Esophagus squamous epithelium (tissue), 5 donors: ENCODE results near the gene ARHGEF17. TPM values are rescaled to one million over a fixed set of nuclear protein-coding genes. Genes with fewer than 3 reads are reported as not detected.

Source experiments
- DNase-seq: peaks from one replicate; lab custom pipeline; 2025; lab: John Stamatoyannopoulos, UW
- H3K27ac ChIP-seq, 4 donors: fragments of 200-600 bp; sonication (generic); one replicate each; pipeline ENCODE4 v1.5.1; 2016 to 2019; ENCODE audit warnings: mild to moderate bottlenecking in 1 of 4
- H3K27me3 ChIP-seq, 4 donors: fragments of 200-600 bp; sonication (generic); 1 replicate in 3 of 4; 2 replicates in 1 of 4; pipeline versions ENCODE4 v1.5.1 to v1.6.0; 2017 to 2021; ENCODE audit warnings: antibody characterized with exemption in 1 of 4
- H3K36me3 ChIP-seq, 3 donors: fragments of 200-600 bp; sonication (generic); one replicate each; pipeline ENCODE4 v1.5.1; 2016 to 2019
- H3K4me1 ChIP-seq, 3 donors: fragments of 200-600 bp; sonication (generic); one replicate each; pipeline ENCODE4 v1.5.1; 2017 to 2019
- H3K4me3 ChIP-seq, 4 donors: fragments of 200-600 bp; sonication (generic); 1 replicate in 3 of 4; 2 replicates in 1 of 4; pipeline ENCODE4 v1.5.1; 2016 to 2019; ENCODE audit warnings: mild to moderate bottlenecking in 2 of 4, moderate library complexity in 1 of 4
- H3K9me3 ChIP-seq, 3 donors: fragments of 200-600 bp; sonication (generic); one replicate each; pipeline ENCODE4 v1.5.1; 2016 to 2019
- POLR2A ChIP-seq, 4 donors: fragments of 450-650 bp; IDR thresholded peaks; one replicate each; pipeline ENCODE4 v1.6.1; 2017; ENCODE audit warnings: antibody characterized with exemption in 4 of 4, mild to moderate bottlenecking in 4 of 4, moderate library complexity in 3 of 4
- WGBS, 2 donors: methylation state at CpG; one replicate each; pipeline ENCODE4 v1.1.5; 2018; 5-methylcytosine and 5-hydroxymethylcytosine counted together
- intact Hi-C: fragments of 100-400 bp; cut with DNase I; formaldehyde crosslinking; loops from one replicate; pipeline ENCODE4 v1.15.0; 2022
- total RNA-seq, 4 donors: library from RNA; depleted of rRNA; stranded (reverse); fragments of >200 nt; gene quantifications; one replicate each; pipeline ENCODE4 v1.1.0, GENCODE V29; 2016
- TF ChIP-seq, protein P1 (sequence below), 6 experiments: fragments of 450-650 bp in 4 of 6; fragments of 200-600 bp in 2 of 6; sonication (generic) in 2 of 6; IDR thresholded peaks; one replicate each; pipeline ENCODE4 v1.5.1; 2016 to 2019; ENCODE audit warnings: antibody characterized with exemption in 6 of 6, mild to moderate bottlenecking in 4 of 6, moderate library complexity in 4 of 6
- donor health status: DM: yes; HTN: yes; CAD: no.

ARHGEF17 gene
- total RNA-seq, 4 donors from 2014 or later: 3.2 to 23.1 (median 5.4) TPM

DNA sequence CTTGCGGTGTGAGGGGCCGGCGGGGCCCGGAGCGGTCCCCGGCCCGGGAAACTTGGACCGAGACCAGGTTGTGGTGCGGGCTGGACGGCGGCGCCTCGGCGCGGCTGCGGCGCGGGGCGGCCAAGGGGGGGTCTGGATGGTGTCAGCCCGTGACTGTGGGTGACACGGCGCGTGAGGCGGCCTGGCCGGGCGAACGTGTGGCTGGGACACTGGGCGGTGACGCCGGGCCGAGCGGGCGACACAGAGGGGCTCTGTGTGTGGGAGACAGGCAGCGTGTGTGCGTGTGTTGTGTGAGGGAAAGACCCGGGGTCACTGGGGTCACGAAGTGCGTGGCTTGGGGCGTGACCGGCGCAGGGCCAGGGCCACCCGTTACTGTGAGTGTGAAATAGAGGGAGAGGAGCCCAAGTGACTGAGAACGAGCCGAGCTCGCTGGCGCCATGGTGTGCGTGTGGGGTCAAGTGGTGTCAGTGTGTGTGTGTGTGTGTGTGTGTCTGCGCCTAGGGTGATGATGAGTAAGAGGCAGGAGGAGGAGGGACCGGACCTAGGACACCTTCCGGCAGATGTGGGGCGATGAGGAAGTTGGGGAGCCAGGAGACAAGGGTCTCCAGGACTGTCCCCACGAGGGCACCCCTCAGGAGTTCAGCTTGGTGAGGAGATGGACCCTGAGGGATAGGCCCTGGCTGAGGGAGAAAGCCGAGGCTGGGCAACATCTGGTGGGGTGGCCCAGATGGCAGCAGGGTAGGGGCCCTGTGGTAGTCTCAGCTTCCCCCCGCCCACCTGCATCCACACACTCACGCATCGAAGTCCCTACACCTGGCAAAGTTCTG, 68.9 kb downstream of the ARHGEF17 start:
- H3K4me1 ChIP-seq: peaks cover 8 to 55% (median 18%) of the 10 kb centered on the region in 3 donors
- intact Hi-C loops: no loop called here
- peak overlapping the region; percentile 63 to 95 (median 78) for H3K4me3 ChIP-seq
- 3 to 5% methylated on average over 28 to 41 of the region's 56 CpGs for WGBS, 2 donors
- peak in 1 of 4 donors; percentile 72 for TF ChIP-seq POLR2A (IDR thresholded peaks at IDR 0.05)
- TF ChIP-seq, protein P1, sequence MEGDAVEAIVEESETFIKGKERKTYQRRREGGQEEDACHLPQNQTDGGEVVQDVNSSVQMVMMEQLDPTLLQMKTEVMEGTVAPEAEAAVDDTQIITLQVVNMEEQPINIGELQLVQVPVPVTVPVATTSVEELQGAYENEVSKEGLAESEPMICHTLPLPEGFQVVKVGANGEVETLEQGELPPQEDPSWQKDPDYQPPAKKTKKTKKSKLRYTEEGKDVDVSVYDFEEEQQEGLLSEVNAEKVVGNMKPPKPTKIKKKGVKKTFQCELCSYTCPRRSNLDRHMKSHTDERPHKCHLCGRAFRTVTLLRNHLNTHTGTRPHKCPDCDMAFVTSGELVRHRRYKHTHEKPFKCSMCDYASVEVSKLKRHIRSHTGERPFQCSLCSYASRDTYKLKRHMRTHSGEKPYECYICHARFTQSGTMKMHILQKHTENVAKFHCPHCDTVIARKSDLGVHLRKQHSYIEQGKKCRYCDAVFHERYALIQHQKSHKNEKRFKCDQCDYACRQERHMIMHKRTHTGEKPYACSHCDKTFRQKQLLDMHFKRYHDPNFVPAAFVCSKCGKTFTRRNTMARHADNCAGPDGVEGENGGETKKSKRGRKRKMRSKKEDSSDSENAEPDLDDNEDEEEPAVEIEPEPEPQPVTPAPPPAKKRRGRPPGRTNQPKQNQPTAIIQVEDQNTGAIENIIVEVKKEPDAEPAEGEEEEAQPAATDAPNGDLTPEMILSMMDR (IDR thresholded peaks at IDR 0.05): no peak
- H3K27me3 ChIP-seq: no peaks in the 10 kb centered on the region
- H3K9me3 ChIP-seq: no peaks in the 10 kb centered on the region
- no peak for DNase-seq
- H3K27ac ChIP-seq: peak overlapping the region; percentile 87 to 94 (median 92)
- H3K36me3 ChIP-seq: no peaks in the 10 kb centered on the region

DNA sequence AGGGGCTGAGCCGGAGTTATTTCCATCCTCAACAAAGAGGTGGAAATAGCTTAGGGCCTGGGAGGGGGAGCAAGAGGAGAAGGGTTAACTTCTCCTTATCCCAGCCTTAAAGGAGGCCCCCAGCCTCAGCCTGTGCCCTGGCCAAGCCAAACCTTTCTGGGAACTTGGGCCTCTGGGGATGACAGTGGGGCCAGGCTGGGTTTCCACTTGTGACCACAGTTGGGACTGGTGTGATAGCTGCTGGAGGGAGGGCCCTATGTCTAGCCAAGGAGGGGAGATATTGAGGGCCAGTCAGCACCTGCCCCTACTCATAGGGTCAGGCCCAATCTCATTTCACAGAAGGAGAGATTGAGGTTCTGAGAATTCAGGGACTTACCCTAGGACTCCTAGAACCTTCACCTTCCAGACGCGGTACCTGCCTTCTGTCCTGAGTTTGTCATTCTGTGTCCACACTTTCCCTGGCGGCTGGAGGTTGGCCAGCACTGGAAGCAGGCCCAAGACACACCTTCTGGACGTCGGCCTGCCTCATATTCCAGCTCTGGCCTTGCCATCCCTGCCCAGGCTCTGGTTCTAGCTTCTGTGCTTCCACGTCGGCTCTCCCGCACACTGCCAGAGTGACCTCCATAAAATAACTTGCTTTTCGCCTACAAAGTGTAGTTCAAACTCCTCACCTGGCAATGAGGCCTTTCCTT, 71.3 kb downstream of the ARHGEF17 start:
- no peak for DNase-seq
- H3K4me1 ChIP-seq: peaks cover 21 to 78% (median 34%) of the 10 kb centered on the region in 3 donors
- peak overlapping the region in 1 of 4 donors; percentile 39 for H3K27ac ChIP-seq
- TF ChIP-seq POLR2A (IDR thresholded peaks at IDR 0.05): no peak
- TF ChIP-seq, protein P1 (IDR thresholded peaks at IDR 0.05): no peak
- no peaks in the 10 kb centered on the region for H3K9me3 ChIP-seq
- no peaks in the 10 kb centered on the region for H3K27me3 ChIP-seq
- WGBS, 2 donors: 71 to 83% methylated on average over 9 to 10 of the region's 10 CpGs
- H3K36me3 ChIP-seq: no peaks in the 10 kb centered on the region
- intact Hi-C loops: no loop called here
- H3K4me3 ChIP-seq: no peak overlapping the region

DNA sequence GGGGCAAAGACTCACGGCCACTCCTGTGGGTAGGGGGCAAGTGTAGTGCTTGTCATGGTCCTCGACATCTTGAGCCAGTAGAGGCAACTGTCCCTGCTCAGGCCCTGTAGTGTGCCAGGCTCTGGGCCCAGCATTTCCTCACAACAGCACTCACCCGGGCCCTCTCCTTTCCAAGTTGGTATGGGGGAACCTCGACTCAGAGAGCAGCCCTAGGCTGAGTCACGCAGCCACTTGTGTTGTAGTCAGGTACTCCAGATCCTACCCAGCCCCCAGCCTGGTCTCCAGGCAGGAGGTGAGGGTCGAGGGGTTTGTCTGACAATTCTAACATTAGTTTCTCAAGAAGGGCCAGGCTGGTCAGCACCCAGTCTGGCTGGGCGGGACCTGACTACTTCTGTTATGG, 72.3 kb downstream of the ARHGEF17 start:
- DNase-seq: no peak
- Histone ChIP-seq H3K9me3 (no peaks in the 10 kb centered on the region), H3K4me3 (no peak overlapping the region), H3K27ac (peak overlapping the region in 1 of 4 donors; percentile 82), H3K36me3 (no peaks in the 10 kb centered on the region), H3K27me3 (no peaks in the 10 kb centered on the region), H3K4me1 (peaks cover 31 to 88% (median 44%) of the 10 kb centered on the region in 3 donors)
- intact Hi-C loops: no loop called here
- 77 to 83% methylated on average over 4 to 5 of the region's 7 CpGs for WGBS, 2 donors
- TF ChIP-seq, protein P1 (IDR thresholded peaks at IDR 0.05): no peak
- TF ChIP-seq POLR2A (IDR thresholded peaks at IDR 0.05): no peak

- Histone ChIP-seq H3K9me3 (no peaks in the 10 kb centered on the region), H3K27me3 (no peaks in the 10 kb centered on the region), H3K27ac (peak overlapping the region in 1 of 4 donors; percentile 82), H3K4me3 (no peak overlapping the region), H3K36me3 (no peaks in the 10 kb centered on the region), H3K4me1 (peaks cover 33 to 90% (median 42%) of the 10 kb centered on the region in 3 donors)
- WGBS, 2 donors: 100% methylated on average over 2 of the region's 4 CpGs; no CpG with 5 or more reads in 1 of the 2 donors
- TF ChIP-seq, protein P1 (IDR thresholded peaks at IDR 0.05): no peak
- TF ChIP-seq POLR2A (IDR thresholded peaks at IDR 0.05): no peak
- intact Hi-C loops: no loop called here
- DNase-seq: no peak
These were observed 72.9 kb downstream of the ARHGEF17 start for GRCh38 chr11:73380897-73381410.
